GM23338 (cell line): ENCODE data around the gene COA1.

Source experiments
- EZH2 ChIP-seq: fragments of 200-600 bp; sonication (generic); IDR thresholded peaks from one replicate; pipeline ENCODE4 v1.8.0; 2017; ENCODE audit warnings: antibody characterized with exemption, mild to moderate bottlenecking, low read depth; ENCODE audit not compliant: unreplicated experiment
- JUNB ChIP-seq: IDR thresholded peaks from one replicate; pipeline ENCODE4 v1.6.1; 2016; ENCODE audit warnings: antibody characterized with exemption; ENCODE audit not compliant: unreplicated experiment
- POLR2AphosphoS5 ChIP-seq: IDR thresholded peaks from 2 replicates; pipeline ENCODE4 v1.6.1; 2016; ENCODE audit warnings: antibody characterized with exemption, low read depth
- TF ChIP-seq, protein P1 (sequence below), 2 experiments: fragments of 200-600 bp in 1 of 2; sonication (generic) in 1 of 2; conservative IDR thresholded peaks; 2 replicates each; pipeline versions ENCODE4 v1.5.1 to v1.6.1; 2016 to 2017; ENCODE audit warnings: antibody characterized with exemption in 2 of 2, low read depth in 2 of 2, mild to moderate bottlenecking in 2 of 2, moderate library complexity in 1 of 2
- TF ChIP-seq, protein P2 (sequence below): IDR thresholded peaks from one replicate; pipeline ENCODE4 v1.6.1; 2018; ENCODE audit warnings: antibody characterized with exemption; ENCODE audit not compliant: unreplicated experiment

DNA sequence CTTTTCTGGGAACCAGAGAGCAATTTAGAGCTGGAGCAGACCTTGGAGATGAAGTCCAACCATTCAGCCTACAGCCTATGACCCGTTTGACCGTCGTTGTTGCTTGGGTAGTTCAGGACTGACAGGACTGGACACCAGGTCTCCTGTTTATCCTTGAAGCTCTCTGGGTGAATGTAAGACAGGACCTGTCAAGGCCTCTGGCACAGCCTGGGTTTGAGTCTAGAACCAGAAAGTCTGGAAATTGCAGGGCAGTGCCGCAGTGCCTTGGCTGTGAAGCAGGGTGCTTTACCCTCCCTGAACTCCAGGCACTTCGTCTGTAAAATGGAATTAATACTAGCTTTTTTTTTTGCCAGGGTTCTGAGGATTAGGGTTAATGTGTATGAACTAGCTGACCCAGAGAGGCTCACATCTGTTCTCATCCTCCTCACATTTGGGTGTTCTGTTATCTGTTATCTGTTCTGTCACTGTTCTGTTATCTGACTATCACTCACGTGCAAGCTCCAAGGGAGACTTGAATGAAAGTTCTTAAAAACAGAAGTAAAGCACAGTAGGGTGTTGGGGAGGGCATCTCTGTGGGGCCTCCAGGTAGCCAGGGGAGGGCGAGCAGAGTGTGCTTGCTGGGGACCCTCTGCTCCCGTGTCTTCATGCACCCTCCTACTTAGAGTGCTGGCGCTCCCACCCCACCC is 39.0 kb upstream of the COA1 start:
- TF ChIP-seq, protein P1, sequence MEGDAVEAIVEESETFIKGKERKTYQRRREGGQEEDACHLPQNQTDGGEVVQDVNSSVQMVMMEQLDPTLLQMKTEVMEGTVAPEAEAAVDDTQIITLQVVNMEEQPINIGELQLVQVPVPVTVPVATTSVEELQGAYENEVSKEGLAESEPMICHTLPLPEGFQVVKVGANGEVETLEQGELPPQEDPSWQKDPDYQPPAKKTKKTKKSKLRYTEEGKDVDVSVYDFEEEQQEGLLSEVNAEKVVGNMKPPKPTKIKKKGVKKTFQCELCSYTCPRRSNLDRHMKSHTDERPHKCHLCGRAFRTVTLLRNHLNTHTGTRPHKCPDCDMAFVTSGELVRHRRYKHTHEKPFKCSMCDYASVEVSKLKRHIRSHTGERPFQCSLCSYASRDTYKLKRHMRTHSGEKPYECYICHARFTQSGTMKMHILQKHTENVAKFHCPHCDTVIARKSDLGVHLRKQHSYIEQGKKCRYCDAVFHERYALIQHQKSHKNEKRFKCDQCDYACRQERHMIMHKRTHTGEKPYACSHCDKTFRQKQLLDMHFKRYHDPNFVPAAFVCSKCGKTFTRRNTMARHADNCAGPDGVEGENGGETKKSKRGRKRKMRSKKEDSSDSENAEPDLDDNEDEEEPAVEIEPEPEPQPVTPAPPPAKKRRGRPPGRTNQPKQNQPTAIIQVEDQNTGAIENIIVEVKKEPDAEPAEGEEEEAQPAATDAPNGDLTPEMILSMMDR (conservative IDR thresholded peaks at IDR 0.05; ENCODE audit: low read depth in 2 of 2), result no peak
- no peak for TF ChIP-seq EZH2
- TF ChIP-seq, protein P2, sequence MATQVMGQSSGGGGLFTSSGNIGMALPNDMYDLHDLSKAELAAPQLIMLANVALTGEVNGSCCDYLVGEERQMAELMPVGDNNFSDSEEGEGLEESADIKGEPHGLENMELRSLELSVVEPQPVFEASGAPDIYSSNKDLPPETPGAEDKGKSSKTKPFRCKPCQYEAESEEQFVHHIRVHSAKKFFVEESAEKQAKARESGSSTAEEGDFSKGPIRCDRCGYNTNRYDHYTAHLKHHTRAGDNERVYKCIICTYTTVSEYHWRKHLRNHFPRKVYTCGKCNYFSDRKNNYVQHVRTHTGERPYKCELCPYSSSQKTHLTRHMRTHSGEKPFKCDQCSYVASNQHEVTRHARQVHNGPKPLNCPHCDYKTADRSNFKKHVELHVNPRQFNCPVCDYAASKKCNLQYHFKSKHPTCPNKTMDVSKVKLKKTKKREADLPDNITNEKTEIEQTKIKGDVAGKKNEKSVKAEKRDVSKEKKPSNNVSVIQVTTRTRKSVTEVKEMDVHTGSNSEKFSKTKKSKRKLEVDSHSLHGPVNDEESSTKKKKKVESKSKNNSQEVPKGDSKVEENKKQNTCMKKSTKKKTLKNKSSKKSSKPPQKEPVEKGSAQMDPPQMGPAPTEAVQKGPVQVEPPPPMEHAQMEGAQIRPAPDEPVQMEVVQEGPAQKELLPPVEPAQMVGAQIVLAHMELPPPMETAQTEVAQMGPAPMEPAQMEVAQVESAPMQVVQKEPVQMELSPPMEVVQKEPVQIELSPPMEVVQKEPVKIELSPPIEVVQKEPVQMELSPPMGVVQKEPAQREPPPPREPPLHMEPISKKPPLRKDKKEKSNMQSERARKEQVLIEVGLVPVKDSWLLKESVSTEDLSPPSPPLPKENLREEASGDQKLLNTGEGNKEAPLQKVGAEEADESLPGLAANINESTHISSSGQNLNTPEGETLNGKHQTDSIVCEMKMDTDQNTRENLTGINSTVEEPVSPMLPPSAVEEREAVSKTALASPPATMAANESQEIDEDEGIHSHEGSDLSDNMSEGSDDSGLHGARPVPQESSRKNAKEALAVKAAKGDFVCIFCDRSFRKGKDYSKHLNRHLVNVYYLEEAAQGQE, result no peak
- no peak for TF ChIP-seq POLR2AphosphoS5
- TF ChIP-seq JUNB, result no peak
